GM18951 (cell line): ENCODE measurements around the gene PPA1.
"Not testable (repeated sequence)": the region's sequence is repeated elsewhere in the genome, so short reads cannot be mapped to it uniquely, and the experiment has no call there.

Source experiments
- POLR2A ChIP-seq: IDR thresholded peaks from 4 replicates; pipeline ENCODE4 v1.6.1; 2011; ENCODE audit warnings: mild to moderate bottlenecking; ENCODE audit not compliant: insufficient read length, insufficient read depth; ENCODE audit errors: extremely low read depth
- in situ Hi-C: fragments of 300-500 bp; cut with MboI; formaldehyde crosslinking; loops from one replicate; pipeline ENCODE4 v1.12.0; 2022; ENCODE audit warnings: low sequenced_read_pairs, mixed read lengths, inconsistent platforms; ENCODE audit not compliant: unreplicated experiment

The PPA1 gene

GRCh38 chr10:70190102-70190501 lies 43.1 kb downstream of the PPA1 start:
- in situ Hi-C loops = no loop called here

GRCh38 chr10:70188768-70189167 lies 44.5 kb downstream of the PPA1 start:
- TF ChIP-seq POLR2A = no peak
- in situ Hi-C loops = no loop called here

More at GRCh38 chr10:70190102-70190501, 43.1 kb downstream of the PPA1 start:
- no peak for TF ChIP-seq POLR2A

GRCh38 chr10:70186571-70186970 lies 46.7 kb downstream of the PPA1 start:
- in situ Hi-C loops = no loop called here

GRCh38 chr10:70186090-70186489 lies 47.1 kb downstream of the PPA1 start:
- TF ChIP-seq POLR2A = no peak
- in situ Hi-C loops = no loop called here

More at GRCh38 chr10:70186571-70186970, 46.7 kb downstream of the PPA1 start:
- no peak for TF ChIP-seq POLR2A

GRCh38 chr10:70183304-70183703 lies 49.9 kb downstream of the PPA1 start:
- no peak for TF ChIP-seq POLR2A
- in situ Hi-C loops = no loop called here

DNA sequence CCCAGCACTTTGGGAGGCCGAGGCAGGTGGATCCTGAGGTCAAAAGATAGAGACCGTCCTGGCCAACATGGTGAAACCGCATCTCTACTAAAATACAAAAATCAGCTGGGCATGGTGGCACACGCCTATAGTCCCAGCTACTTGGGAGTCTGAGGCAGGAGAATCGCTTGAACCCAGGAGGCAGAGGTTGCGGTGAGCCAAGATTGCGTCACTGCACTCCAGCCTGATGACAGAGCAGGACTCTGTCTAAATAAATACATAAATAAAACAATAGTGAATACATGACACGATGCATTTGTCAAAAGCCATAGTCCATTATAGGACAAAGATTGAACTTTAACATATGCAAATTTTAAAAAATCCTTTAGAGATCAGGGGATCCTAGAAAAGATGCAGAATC lies 54.0 kb downstream of the PPA1 start:
- in situ Hi-C loops = not testable (repeated sequence)

DNA sequence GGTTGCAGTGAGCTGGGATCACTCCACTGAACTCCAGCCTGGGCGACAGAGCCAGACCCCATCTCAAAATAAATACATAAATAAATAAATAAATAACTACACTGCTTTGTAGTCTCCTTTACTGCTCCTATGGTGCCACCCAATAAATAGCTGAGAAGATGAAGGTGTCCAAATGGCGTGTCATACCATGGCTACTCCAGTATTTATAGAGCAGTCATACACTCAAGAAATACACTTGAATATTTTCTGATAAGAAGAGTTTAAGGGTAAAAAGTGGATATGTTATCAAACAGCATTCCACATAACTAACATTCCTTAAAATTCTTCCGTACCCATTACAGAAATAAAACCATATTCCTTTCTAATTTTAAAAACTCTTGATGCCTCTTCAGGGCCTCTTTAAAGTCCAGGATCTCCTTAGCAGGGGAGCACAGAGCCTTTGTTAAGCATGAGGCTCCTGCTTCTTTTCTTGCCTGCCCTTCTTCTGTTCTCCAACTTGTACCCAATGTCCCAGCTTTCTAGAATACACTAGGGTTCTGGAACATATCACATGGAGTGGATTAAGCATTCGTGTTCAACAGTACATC lies 55.0 kb downstream of the PPA1 start:
- TF ChIP-seq POLR2A = no peak
- in situ Hi-C loops = no loop called here

GRCh38 chr10:70176441-70176840 lies 56.8 kb downstream of the PPA1 start:
- in situ Hi-C loops = no loop called here
- no peak for TF ChIP-seq POLR2A

GRCh38 chr10:70175516-70175915 lies 57.7 kb downstream of the PPA1 start:
- no peak for TF ChIP-seq POLR2A
- in situ Hi-C loops = no loop called here

GRCh38 chr10:70174058-70174741 lies 59.0 kb downstream of the PPA1 start:
- peak; percentile 20 for TF ChIP-seq POLR2A

DNA sequence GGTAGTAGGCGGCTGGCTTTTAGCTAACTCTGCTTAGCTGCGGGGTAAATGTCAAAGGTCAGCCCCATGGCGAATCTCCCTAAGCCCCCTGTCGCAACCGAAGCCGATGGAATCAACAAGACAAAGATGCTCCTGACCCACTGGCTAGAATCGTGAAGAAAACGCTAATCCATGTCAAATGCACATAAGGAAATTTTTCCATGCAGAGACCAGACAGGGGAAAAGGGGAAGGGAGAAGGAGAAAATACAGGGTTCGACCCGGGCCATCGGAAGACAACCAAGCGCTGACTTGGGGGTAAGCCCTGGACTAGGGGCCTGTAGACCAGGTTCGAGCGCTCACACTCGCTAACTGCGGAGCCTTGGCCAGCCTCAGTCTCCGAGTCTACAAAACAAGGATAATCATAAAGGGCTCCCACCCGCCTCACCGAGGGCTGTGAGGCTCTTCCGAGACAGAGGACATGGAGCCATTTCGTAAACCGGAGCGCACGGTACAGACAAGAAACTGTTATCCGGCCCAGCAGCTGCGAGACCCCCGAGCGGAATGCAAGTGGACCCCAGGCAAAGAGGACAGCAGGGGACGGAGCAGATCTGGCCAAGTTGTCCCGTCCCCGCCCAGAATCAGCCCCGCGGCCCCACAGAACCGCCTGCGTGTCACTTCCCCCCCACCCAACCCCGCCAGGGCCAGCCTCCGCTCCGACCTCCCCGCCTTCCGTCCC lies 63.4 kb downstream of the PPA1 start:
- no peak for TF ChIP-seq POLR2A
- in situ Hi-C loops = no loop called here

More at GRCh38 chr10:70174058-70174741, 59.0 kb downstream of the PPA1 start:
- in situ Hi-C loops = no loop called here

- no peak for TF ChIP-seq POLR2A
- in situ Hi-C loops = no loop called here
Measured at GRCh38 chr10:70169011-70169410, 64.2 kb downstream of the PPA1 start.

DNA sequence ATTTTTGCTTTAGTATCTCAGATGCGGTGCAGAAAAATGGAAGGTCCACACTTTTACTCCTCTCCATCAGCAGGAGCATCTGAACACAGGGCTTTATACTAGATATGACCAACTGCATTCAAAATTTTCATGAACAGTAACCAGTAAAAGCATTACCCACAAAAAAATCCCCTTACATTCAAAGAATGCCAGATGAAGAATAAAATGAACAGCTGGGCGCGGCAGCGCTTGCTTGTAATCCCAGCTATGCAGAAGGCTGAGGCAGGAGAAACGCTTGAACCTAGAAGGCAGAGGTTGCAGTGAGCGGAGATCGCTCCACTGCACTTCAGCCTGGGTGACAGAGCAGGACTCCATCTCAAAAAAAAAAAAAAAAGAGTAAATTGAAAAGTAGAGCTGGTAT lies 66.0 kb downstream of the PPA1 start:
- in situ Hi-C loops = no loop called here
- TF ChIP-seq POLR2A = no peak

DNA sequence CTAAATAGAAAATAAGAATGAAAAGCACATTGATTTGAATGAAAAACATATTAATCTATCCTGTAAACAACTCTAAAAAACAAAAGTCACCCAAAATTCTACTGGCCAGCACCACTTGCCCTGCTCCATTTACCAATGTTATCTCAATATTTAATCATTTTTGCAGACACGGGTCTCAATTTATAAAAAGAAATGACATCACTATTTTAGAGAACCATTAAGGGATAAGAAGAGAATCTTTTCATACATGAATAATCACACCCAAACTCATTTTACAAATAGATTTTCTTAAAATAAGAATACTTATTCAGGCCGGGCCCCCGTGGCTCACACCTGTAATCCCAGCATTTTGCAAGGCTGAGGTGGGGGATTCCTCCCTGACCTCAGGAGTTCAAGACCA lies 66.8 kb downstream of the PPA1 start:
- in situ Hi-C loops = no loop called here
- TF ChIP-seq POLR2A = no peak
